HCT116 (cell line): Measurements from ENCODE around the gene OIT3. TPM values are rescaled to one million over a fixed set of nuclear protein-coding genes. Genes with fewer than 3 reads are reported as not detected.

Experiments used
- ATAC-seq: fragments of 200-7000 bp; cut with Tn5 transposase; 2 replicates; pipeline ENCODE4 v1.9.1; 2020; ENCODE audit warnings: mild to moderate bottlenecking, moderate library complexity
- BruUV-seq: library from RNA; stranded (reverse); fragments of 400-500 nt; replicated peaks from 2 replicates; lab custom pipeline; 2021; lab: Mats Ljungman, UMichigan
- CTCF ChIA-PET: fragments of 300-600 bp; sonication (Branson Sonifier 250); formaldehyde crosslinking; loops from one replicate; lab custom pipeline; 2021; ENCODE audit warnings: antibody characterized with exemption; lab: Charles Lee
- POLR2A ChIA-PET: fragments of 300-600, 350-600 bp; sonication (Branson Sonifier 250); formaldehyde crosslinking; loops from one replicate; lab custom pipeline; 2021; ENCODE audit warnings: antibody characterized with exemption; lab: Charles Lee
- RAD21 ChIA-PET, 2 experiments: fragments of 300-600 bp; sonication (Branson Sonifier 250); formaldehyde crosslinking; loops; one replicate each; lab custom pipeline; 2023; ENCODE audit warnings: low total read pairs in 2 of 2; ENCODE audit not compliant: uncharacterized antibody in 2 of 2, unreplicated experiment in 2 of 2, low non-redundant PET in 1 of 2; lab: Charles Lee
- DNase-seq: peaks from one replicate; pipeline ENCODE4 v3.0.0-alpha.2; 2010; ENCODE audit warnings: low read depth, low spot score
- H2AFZ ChIP-seq: fragments of 200-600 bp; shearing (Covaris generic), sonication (generic); 2 replicates; pipeline ENCODE4 v1.6.1; 2017; ENCODE audit warnings: low read depth, mixed run types, mixed read lengths, antibody characterized with exemption, low read length; ENCODE audit not compliant: poor library complexity, severe bottlenecking
- H3K27ac ChIP-seq: 2 replicates; pipeline ENCODE4 v1.5.1; 2012; ENCODE audit warnings: low read depth, low read length
- H3K27me3 ChIP-seq: fragments of 200-600 bp; sonication (generic); 2 replicates; pipeline ENCODE4 v1.6.1; 2016; ENCODE audit warnings: mixed run types, low read length, mixed read lengths; ENCODE audit not compliant: insufficient read depth
- H3K36me3 ChIP-seq, 2 experiments: fragments of 200-500 bp in 1 of 2; fragments of 200-600 bp in 1 of 2; sonication (Bioruptor generic) in 1 of 2; sonication (generic) in 1 of 2; 2 replicates each; pipeline versions ENCODE4 v1.5.1 to v1.6.1; 2014 to 2016; ENCODE audit warnings: low read length in 2 of 2, inconsistent platforms in 1 of 2, mixed read lengths in 1 of 2, mixed run types in 1 of 2; ENCODE audit not compliant: insufficient read depth in 2 of 2, control insufficient read depth in 1 of 2
- H3K4me1 ChIP-seq, 2 experiments: fragments of 200-600 bp in 1 of 2; sonication (generic) in 1 of 2; 2 replicates each; pipeline versions ENCODE4 v1.5.1 to v1.6.1; 2012 to 2017; ENCODE audit warnings: low read length in 2 of 2, inconsistent platforms in 1 of 2, mild to moderate bottlenecking in 1 of 2, mixed read lengths in 1 of 2, mixed run types in 1 of 2, moderate library complexity in 1 of 2; ENCODE audit not compliant: insufficient read depth in 2 of 2, control insufficient read depth in 1 of 2
- H3K4me2 ChIP-seq: fragments of 200-600 bp; sonication (generic); 2 replicates; pipeline ENCODE4 v1.6.1; 2017; ENCODE audit warnings: mixed run types, low read length, mixed read lengths
- H3K4me3 ChIP-seq, 2 experiments: fragments of 200-600 bp in 1 of 2; sonication (generic) in 1 of 2; replicated peaks in 1 of 2; 2 replicates each; pipeline ENCODE4 v1.5.1; 2011 to 2016; ENCODE audit warnings: low read length in 2 of 2, control low read depth in 1 of 2, low read depth in 1 of 2, mild to moderate bottlenecking in 1 of 2, mixed read lengths in 1 of 2, mixed run types in 1 of 2
- H3K79me2 ChIP-seq: fragments of 200-600 bp; sonication (generic); 2 replicates; pipeline ENCODE4 v1.6.1; 2017; ENCODE audit warnings: mild to moderate bottlenecking, mixed run types, low read length, moderate library complexity, mixed read lengths; ENCODE audit not compliant: insufficient read depth
- H3K9ac ChIP-seq: fragments of 200-600 bp; sonication (generic); 2 replicates; pipeline ENCODE4 v1.6.1; 2016; ENCODE audit warnings: low read length, mixed read lengths
- H3K9me2 ChIP-seq: fragments of 200-600 bp; sonication (generic), shearing (Covaris generic); 2 replicates; pipeline ENCODE4 v1.6.1; 2017; ENCODE audit warnings: mixed run types, mild to moderate bottlenecking, moderate library complexity; ENCODE audit not compliant: insufficient read depth
- H3K9me3 ChIP-seq, 2 experiments: fragments of 200-500 bp in 1 of 2; fragments of 200-600 bp in 1 of 2; sonication (Bioruptor generic) in 1 of 2; sonication (generic) in 1 of 2; 2 replicates each; pipeline ENCODE4 v1.6.1; 2014 to 2017; ENCODE audit warnings: low read length in 2 of 2, mixed read lengths in 2 of 2, inconsistent platforms in 1 of 2, low read depth in 1 of 2, mild to moderate bottlenecking in 1 of 2, mixed run types in 1 of 2, moderate library complexity in 1 of 2; ENCODE audit not compliant: control insufficient read depth in 1 of 2, insufficient read depth in 1 of 2
- H4K20me1 ChIP-seq: fragments of 200-600 bp; sonication (generic), shearing (Covaris generic); 2 replicates; pipeline ENCODE4 v1.6.1; 2017; ENCODE audit warnings: mixed run types, mild to moderate bottlenecking, moderate library complexity; ENCODE audit not compliant: insufficient read depth
- CEBPB ChIP-seq: IDR thresholded peaks from 2 replicates; pipeline ENCODE4 v1.6.1; 2012; ENCODE audit warnings: low read depth
- EZH2 ChIP-seq: fragments of 200-600 bp; sonication (generic); IDR thresholded peaks from 2 replicates; pipeline ENCODE4 v1.6.1; 2017; ENCODE audit warnings: antibody characterized with exemption, mixed run types
- JUND ChIP-seq: IDR thresholded peaks from 2 replicates; pipeline ENCODE4 v1.6.1; 2012
- POLR2AphosphoS5 ChIP-seq: IDR thresholded peaks from 2 replicates; pipeline ENCODE4 v1.6.1; 2011; ENCODE audit warnings: mild to moderate bottlenecking, low read depth, low read length, moderate library complexity
- SIN3A ChIP-seq: IDR thresholded peaks from 2 replicates; pipeline ENCODE4 v1.6.1; 2012; ENCODE audit warnings: low read depth
- SP1 ChIP-seq: IDR thresholded peaks from 2 replicates; pipeline ENCODE4 v1.6.1; 2012; ENCODE audit warnings: low read depth
- TCF7L2 ChIP-seq: IDR thresholded peaks from 2 replicates; pipeline ENCODE4 v1.7.0; 2011; ENCODE audit warnings: borderline replicate concordance, inconsistent platforms; ENCODE audit not compliant: insufficient read depth, insufficient read length; ENCODE audit errors: extremely low read depth
- ZNF274 ChIP-seq: fragments of 200-500 bp; sonication (Bioruptor generic); IDR thresholded peaks from 2 replicates; pipeline ENCODE4 v1.6.1; 2014; ENCODE audit warnings: mild to moderate bottlenecking, low read depth, low read length, inconsistent platforms
- intact Hi-C: fragments of 100-400 bp; cut with micrococcal nuclease; formaldehyde crosslinking; loops from 2 replicates; pipeline ENCODE4 v1.10.0; 2022
- total RNA-seq: library from RNA; stranded (reverse); gene quantifications from one replicate; pipeline ENCODE4 v1.2.1, GENCODE V29; 2021; ENCODE audit not compliant: unreplicated experiment
- TF ChIP-seq, protein P1 (sequence below): IDR thresholded peaks from 2 replicates; pipeline ENCODE4 v1.6.1; 2011; ENCODE audit warnings: mild to moderate bottlenecking, low read length, moderate library complexity; ENCODE audit not compliant: insufficient replicate concordance; ENCODE audit errors: extremely low read depth
- TF ChIP-seq, protein P2 (sequence below): IDR thresholded peaks from 2 replicates; pipeline ENCODE4 v1.6.1; 2012; ENCODE audit warnings: low read depth
- TF ChIP-seq, protein P3 (sequence below), 3 experiments: fragments of 200-600 bp in 1 of 3; sonication (generic) in 1 of 3; IDR thresholded peaks in 2 of 3; conservative IDR thresholded peaks in 1 of 3; 2 replicates each; pipeline ENCODE4 v1.5.1; 2012 to 2017; ENCODE audit warnings: low read depth in 2 of 3, low read length in 2 of 3, antibody characterized with exemption in 1 of 3, borderline replicate concordance in 1 of 3, control low read depth in 1 of 3, mild to moderate bottlenecking in 1 of 3, mixed read lengths in 1 of 3, mixed run types in 1 of 3, moderate library complexity in 1 of 3; ENCODE audit not compliant: insufficient read depth in 1 of 3

OIT3 gene
- total RNA-seq, 1 experiment from 2014 or later, result not detected

DNA sequence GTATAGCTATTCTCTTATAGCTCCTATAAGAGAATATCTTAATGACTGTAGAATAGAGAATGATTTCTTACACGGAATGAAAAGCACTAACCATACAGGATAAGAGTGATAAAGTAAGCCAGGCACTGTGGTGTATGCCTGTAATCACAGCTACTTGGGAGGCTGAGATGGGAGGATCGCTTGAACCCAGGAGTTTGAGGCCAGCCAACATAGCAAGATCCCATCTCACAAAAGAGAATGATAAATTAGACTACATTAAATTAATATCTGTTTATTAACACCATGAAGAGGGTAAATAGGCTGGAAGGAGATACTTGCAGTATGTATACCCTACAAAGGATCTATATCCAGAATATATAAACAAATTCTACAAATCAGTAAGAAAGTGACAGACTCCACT, 12.2 kb upstream of the OIT3 start:
- Histone ChIP-seq H3K79me2 (no peaks in the 10 kb centered on the region), H3K27ac (no peak overlapping the region), H3K27me3 (no peaks in the 10 kb centered on the region), H3K4me2 (no peak overlapping the region), H3K9ac (no peak overlapping the region), H2AFZ (no peak overlapping the region), H4K20me1 (no peaks in the 10 kb centered on the region), H3K9me3 (peaks cover 0 to 4% of the 10 kb centered on the region in 2 experiments; a peak in 1 of 4 replicates), H3K4me3 (no peak overlapping the region), H3K36me3 (peaks cover 0 to 8% of the 10 kb centered on the region in 2 experiments; a peak in 1 of 4 replicates), H3K9me2 (no peaks in the 10 kb centered on the region), H3K4me1 (no peaks in the 10 kb centered on the region)
- CTCF ChIA-PET, result no interaction called here
- TF ChIP-seq SIN3A (no peak), JUND (no peak), ZNF274 (no peak), POLR2AphosphoS5 (no peak), TCF7L2 (no peak), CEBPB (no peak), SP1 (no peak), EZH2 (no peak)
- TF ChIP-seq, protein P1, sequence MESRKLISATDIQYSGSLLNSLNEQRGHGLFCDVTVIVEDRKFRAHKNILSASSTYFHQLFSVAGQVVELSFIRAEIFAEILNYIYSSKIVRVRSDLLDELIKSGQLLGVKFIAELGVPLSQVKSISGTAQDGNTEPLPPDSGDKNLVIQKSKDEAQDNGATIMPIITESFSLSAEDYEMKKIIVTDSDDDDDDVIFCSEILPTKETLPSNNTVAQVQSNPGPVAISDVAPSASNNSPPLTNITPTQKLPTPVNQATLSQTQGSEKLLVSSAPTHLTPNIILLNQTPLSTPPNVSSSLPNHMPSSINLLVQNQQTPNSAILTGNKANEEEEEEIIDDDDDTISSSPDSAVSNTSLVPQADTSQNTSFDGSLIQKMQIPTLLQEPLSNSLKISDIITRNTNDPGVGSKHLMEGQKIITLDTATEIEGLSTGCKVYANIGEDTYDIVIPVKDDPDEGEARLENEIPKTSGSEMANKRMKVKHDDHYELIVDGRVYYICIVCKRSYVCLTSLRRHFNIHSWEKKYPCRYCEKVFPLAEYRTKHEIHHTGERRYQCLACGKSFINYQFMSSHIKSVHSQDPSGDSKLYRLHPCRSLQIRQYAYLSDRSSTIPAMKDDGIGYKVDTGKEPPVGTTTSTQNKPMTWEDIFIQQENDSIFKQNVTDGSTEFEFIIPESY, result no peak
- TF ChIP-seq, protein P2, sequence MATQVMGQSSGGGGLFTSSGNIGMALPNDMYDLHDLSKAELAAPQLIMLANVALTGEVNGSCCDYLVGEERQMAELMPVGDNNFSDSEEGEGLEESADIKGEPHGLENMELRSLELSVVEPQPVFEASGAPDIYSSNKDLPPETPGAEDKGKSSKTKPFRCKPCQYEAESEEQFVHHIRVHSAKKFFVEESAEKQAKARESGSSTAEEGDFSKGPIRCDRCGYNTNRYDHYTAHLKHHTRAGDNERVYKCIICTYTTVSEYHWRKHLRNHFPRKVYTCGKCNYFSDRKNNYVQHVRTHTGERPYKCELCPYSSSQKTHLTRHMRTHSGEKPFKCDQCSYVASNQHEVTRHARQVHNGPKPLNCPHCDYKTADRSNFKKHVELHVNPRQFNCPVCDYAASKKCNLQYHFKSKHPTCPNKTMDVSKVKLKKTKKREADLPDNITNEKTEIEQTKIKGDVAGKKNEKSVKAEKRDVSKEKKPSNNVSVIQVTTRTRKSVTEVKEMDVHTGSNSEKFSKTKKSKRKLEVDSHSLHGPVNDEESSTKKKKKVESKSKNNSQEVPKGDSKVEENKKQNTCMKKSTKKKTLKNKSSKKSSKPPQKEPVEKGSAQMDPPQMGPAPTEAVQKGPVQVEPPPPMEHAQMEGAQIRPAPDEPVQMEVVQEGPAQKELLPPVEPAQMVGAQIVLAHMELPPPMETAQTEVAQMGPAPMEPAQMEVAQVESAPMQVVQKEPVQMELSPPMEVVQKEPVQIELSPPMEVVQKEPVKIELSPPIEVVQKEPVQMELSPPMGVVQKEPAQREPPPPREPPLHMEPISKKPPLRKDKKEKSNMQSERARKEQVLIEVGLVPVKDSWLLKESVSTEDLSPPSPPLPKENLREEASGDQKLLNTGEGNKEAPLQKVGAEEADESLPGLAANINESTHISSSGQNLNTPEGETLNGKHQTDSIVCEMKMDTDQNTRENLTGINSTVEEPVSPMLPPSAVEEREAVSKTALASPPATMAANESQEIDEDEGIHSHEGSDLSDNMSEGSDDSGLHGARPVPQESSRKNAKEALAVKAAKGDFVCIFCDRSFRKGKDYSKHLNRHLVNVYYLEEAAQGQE, result no peak
- TF ChIP-seq, protein P3, sequence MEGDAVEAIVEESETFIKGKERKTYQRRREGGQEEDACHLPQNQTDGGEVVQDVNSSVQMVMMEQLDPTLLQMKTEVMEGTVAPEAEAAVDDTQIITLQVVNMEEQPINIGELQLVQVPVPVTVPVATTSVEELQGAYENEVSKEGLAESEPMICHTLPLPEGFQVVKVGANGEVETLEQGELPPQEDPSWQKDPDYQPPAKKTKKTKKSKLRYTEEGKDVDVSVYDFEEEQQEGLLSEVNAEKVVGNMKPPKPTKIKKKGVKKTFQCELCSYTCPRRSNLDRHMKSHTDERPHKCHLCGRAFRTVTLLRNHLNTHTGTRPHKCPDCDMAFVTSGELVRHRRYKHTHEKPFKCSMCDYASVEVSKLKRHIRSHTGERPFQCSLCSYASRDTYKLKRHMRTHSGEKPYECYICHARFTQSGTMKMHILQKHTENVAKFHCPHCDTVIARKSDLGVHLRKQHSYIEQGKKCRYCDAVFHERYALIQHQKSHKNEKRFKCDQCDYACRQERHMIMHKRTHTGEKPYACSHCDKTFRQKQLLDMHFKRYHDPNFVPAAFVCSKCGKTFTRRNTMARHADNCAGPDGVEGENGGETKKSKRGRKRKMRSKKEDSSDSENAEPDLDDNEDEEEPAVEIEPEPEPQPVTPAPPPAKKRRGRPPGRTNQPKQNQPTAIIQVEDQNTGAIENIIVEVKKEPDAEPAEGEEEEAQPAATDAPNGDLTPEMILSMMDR (IDR thresholded peaks at IDR 0.05 in 2 of 3, conservative IDR thresholded peaks at IDR 0.05 in 1 of 3; ENCODE audit: borderline replicate concordance in 1 of 3, insufficient read depth in 1 of 3, low read depth in 2 of 3, low read length in 2 of 3), result no peak
- POLR2A ChIA-PET, result no interaction called here
- ATAC-seq, result no peak
- no peak for DNase-seq
- RAD21 ChIA-PET, result no interaction called here
- BruUV-seq, result no TSS peak
- intact Hi-C loops, result no loop called here
